NK-92 (cell line): ENCODE measurements around the gene MRPL21.

Experiments
- DNase-seq: peaks from one replicate; lab custom pipeline; 2025; ENCODE audit not compliant: unreplicated experiment; lab: John Stamatoyannopoulos, UW

Gene MRPL21

DNA sequence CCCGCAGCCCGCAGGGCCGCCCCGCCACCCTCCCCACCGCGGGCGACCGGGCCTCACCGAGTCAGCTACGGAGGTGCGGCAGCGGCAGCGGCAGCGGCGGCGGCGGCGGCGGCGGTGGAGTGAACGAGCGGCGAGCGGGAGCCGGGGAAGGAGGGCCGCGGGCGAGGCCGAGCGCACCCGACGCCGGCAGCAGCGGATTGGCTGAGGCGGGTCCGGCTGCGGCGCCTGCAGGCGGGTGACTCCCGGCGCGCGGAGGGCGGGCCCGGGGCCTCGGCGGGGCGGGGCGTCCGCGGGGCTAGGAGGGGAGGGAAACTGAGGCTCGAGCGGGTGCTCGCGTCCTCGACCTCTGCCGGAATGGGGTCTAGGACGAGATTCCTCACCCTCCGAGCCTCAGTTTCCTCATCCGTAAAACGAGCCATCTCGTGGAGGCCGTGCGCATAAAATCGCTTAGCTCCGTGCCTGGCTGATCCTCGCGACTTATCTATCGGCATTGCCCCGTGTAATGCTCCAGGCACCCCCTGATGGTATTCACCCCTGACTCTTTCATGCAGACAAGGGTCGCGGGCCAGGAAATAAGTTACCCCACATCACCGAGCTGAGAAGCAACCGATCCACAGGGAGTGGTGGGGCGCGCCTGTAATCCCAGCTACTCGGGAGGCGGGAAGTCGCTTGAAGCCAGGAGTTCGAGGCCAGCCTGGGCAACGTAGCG is 61.8 kb downstream of the MRPL21 start, which contains the start of gene CPT1A:
CPT1A (minus strand) TSS at position 199 of the 709 bp plus-strand sequence. CDS start 26,442 bp downstream, outside the sequence.
- no peak for DNase-seq
